ENCODE measurements around the gene A2M. TPM values are rescaled to one million over a fixed set of nuclear protein-coding genes. Genes with fewer than 3 reads are reported as not detected.

A2M gene
- total RNA-seq, 2 donors from 2014 or later, result 0.60 TPM; not detected in 1

DNA sequence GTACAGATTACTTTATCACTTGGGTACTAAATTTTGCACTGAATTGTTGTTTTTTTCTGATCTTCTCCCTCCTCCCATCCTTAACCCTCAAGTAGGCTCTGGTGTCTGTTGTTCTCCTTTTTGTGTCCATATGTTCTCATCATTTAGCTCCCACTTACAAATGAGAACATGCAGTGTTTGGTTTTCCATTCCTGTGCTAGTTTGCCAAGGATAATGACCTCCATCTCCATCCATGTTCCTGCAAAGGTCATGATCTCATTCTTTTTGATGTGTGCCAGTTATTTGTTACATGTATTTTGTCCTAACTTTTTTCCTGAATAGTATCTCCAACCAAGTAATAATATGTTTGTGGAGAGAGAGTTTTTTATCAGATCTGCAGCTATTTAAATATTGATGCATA is 44.2 kb downstream of the A2M start:
- H3K27me3 Mint-ChIP-seq (ENCODE audit: low read depth), result peaks cover 19% of the 10 kb centered on the region
- H3K4me1 Mint-ChIP-seq (ENCODE audit: low read depth), result no peaks in the 10 kb centered on the region
- no peaks in the 10 kb centered on the region for H3K9me3 Mint-ChIP-seq
- H3K36me3 Mint-ChIP-seq (ENCODE audit: insufficient read depth in 2 of 2), result no peaks in the 10 kb centered on the region
- no peak for DNase-seq
- ATAC-seq (replicated peaks in 1 of 2), result no peak
- H3K4me3 Mint-ChIP-seq, result no peak overlapping the region
- H3K27ac Mint-ChIP-seq, result no peak overlapping the region

GRCh38 chr12:9070351-9070750 is 45.4 kb downstream of the A2M start:
- no peaks in the 10 kb centered on the region for H3K9me3 Mint-ChIP-seq
- H3K27ac Mint-ChIP-seq, result no peak overlapping the region
- no peak for ATAC-seq (replicated peaks in 1 of 2)
- peaks cover 0 to 2% of the 10 kb centered on the region in 2 donors for H3K36me3 Mint-ChIP-seq (ENCODE audit: insufficient read depth in 2 of 2)
- no peak overlapping the region for H3K4me3 Mint-ChIP-seq
- no peaks in the 10 kb centered on the region for H3K4me1 Mint-ChIP-seq (ENCODE audit: low read depth)
- H3K27me3 Mint-ChIP-seq (ENCODE audit: low read depth), result peaks cover 30% of the 10 kb centered on the region
- no peak for DNase-seq

DNA sequence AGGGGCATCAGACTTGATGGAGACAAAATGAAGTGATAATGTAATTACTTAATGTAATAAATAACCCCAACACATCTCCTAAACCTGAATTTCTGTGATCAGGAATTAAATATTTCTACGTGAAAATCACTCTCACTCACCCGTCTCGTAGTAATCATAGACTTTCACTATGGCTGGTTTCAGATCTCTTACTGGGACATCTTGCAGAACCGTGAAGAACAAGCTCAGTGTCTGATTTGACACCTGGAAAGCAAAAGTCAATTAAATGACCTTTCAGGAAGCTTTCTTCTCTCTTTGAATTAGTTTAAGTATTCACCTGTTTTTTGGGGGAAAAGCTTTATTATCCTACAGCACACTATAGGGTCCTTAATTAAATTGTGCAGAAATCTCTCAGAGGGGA is 47.1 kb downstream of the A2M start:
- Mint-ChIP-seq H3K27ac (no peak overlapping the region), H3K36me3 (ENCODE audit: insufficient read depth in 2 of 2) (peaks cover 0 to 2% of the 10 kb centered on the region in 2 donors), H3K27me3 (ENCODE audit: low read depth) (peaks cover 40% of the 10 kb centered on the region), H3K4me1 (ENCODE audit: low read depth) (peaks cover 6% of the 10 kb centered on the region), H3K9me3 (no peaks in the 10 kb centered on the region), H3K4me3 (no peak overlapping the region)
- no peak for DNase-seq
- no peak for ATAC-seq (replicated peaks in 1 of 2)

GRCh38 chr12:9068086-9068485 is 47.6 kb downstream of the A2M start:
- Mint-ChIP-seq H3K4me1 (ENCODE audit: low read depth) (peaks cover 6% of the 10 kb centered on the region), H3K4me3 (no peak overlapping the region), H3K9me3 (no peaks in the 10 kb centered on the region), H3K27me3 (ENCODE audit: low read depth) (peaks cover 42% of the 10 kb centered on the region), H3K27ac (no peak overlapping the region), H3K36me3 (ENCODE audit: insufficient read depth in 2 of 2) (peaks cover 0 to 2% of the 10 kb centered on the region in 2 donors)
- no peak for DNase-seq
- no peak for ATAC-seq (replicated peaks in 1 of 2)

- Mint-ChIP-seq H3K9me3 (no peaks in the 10 kb centered on the region), H3K27me3 (ENCODE audit: low read depth) (peaks cover 41% of the 10 kb centered on the region), H3K4me1 (ENCODE audit: low read depth) (peaks cover 6% of the 10 kb centered on the region), H3K27ac (no peak overlapping the region), H3K4me3 (no peak overlapping the region), H3K36me3 (ENCODE audit: insufficient read depth in 2 of 2) (peaks cover 0 to 2% of the 10 kb centered on the region in 2 donors)
- ATAC-seq (replicated peaks in 1 of 2) (no peak), DNase-seq (no peak)
Measured at GRCh38 chr12:9066755-9067423, 48.8 kb downstream of the A2M start.

DNA sequence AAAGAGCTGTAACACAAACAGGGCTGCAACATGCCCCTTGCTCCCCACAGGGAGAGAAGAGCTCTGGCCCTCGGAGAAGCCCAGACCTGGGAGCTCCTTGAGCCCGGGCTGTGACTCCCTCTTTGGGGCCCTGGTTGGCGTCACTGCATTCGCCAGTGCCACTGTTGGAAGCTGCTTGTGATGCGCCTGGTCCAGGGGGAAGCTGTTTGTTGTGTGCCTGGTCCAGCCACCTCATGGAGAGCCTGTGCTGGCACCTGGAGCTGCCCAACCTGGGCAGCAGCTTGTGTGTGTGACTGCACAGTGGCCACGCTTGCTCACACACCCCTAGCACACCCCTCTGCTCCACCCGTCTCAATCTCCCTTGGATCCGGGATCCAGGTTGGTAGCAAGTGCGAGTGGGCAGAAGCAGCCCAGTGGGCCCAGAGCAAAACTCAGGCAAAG is 49.5 kb downstream of the A2M start:
- Mint-ChIP-seq H3K27ac (no peak overlapping the region), H3K4me1 (ENCODE audit: low read depth) (peaks cover 6% of the 10 kb centered on the region), H3K36me3 (ENCODE audit: insufficient read depth in 2 of 2) (peaks cover 0 to 2% of the 10 kb centered on the region in 2 donors), H3K27me3 (ENCODE audit: low read depth) (peaks cover 34% of the 10 kb centered on the region), H3K9me3 (no peaks in the 10 kb centered on the region), H3K4me3 (peak overlapping the region; percentile 7 to 52)
- DNase-seq (no peak), ATAC-seq (replicated peaks in 1 of 2) (no peak)

- peaks cover 6% of the 10 kb centered on the region for H3K4me1 Mint-ChIP-seq (ENCODE audit: low read depth)
- H3K27ac Mint-ChIP-seq, result no peak overlapping the region
- H3K9me3 Mint-ChIP-seq, result no peaks in the 10 kb centered on the region
- no peak for ATAC-seq (replicated peaks in 1 of 2)
- peaks cover 0 to 2% of the 10 kb centered on the region in 2 donors for H3K36me3 Mint-ChIP-seq (ENCODE audit: insufficient read depth in 2 of 2)
- no peak for DNase-seq
- peak overlapping the region in 1 of 2 donors; percentile 65 for H3K4me3 Mint-ChIP-seq
- H3K27me3 Mint-ChIP-seq (ENCODE audit: low read depth), result peaks cover 34% of the 10 kb centered on the region
Measured at GRCh38 chr12:9065607-9065856, 50.2 kb downstream of the A2M start.

DNA sequence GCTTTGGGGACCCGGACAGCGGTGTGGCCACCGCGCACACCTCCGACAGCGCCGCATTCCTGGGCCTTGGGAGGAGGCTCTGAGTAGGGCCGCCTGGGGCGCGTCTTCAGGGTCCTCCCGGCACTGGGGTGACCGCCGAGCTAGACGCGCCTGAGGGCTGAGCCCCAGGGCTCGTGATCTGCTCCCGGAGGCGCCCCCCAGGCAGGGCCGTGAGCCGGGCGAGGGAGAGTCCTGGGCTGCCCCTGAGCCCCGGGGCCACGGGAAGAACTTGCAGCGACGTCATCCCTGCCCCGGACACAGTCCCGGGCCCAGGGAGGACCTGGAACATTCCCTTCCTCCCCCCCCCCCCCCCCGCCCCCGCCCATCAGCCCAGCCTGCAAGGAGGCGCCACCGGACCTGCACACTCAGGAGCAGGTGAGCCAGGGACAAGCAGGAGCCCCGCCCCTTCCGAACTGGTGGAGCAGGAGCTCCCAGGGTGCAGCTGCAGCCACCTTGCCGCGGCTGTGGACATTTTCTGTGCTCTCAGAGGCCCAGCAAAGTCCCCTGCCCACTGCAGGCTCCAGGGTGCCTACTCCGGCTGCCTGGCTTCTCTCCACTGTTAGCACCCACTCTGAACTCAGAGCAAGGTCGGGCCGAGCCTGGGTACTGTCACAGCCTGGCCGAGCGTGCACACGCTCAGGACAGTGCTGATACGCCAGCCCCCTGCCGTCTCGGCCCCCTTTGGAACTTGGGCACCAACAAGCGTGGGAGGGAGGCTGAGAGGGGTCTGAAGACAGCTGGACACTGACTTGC is 50.7 kb downstream of the A2M start:
- ATAC-seq (replicated peaks in 1 of 2) (peak; percentile 51 to 63), DNase-seq (peak in 1 of 2 donors; percentile 23)
- peaks cover 0 to 2% of the 10 kb centered on the region in 2 donors for H3K36me3 Mint-ChIP-seq (ENCODE audit: insufficient read depth in 2 of 2)
- peak overlapping the region; percentile 66 to 87 for H3K4me3 Mint-ChIP-seq
- H3K27me3 Mint-ChIP-seq (ENCODE audit: low read depth), result peaks cover 34% of the 10 kb centered on the region
- peaks cover 6% of the 10 kb centered on the region for H3K4me1 Mint-ChIP-seq (ENCODE audit: low read depth)
- no peak overlapping the region for H3K27ac Mint-ChIP-seq
- H3K9me3 Mint-ChIP-seq, result no peaks in the 10 kb centered on the region

- H3K27me3 Mint-ChIP-seq (ENCODE audit: low read depth), result peaks cover 34% of the 10 kb centered on the region
- peak; percentile 92 to 94 for ATAC-seq (replicated peaks in 1 of 2)
- H3K4me1 Mint-ChIP-seq (ENCODE audit: low read depth), result peaks cover 6% of the 10 kb centered on the region
- H3K9me3 Mint-ChIP-seq, result no peaks in the 10 kb centered on the region
- DNase-seq, result peak; percentile 63 to 70
- H3K4me3 Mint-ChIP-seq, result peak overlapping the region; percentile 66 to 87
- no peak overlapping the region for H3K27ac Mint-ChIP-seq
- peaks cover 0 to 2% of the 10 kb centered on the region in 2 donors for H3K36me3 Mint-ChIP-seq (ENCODE audit: insufficient read depth in 2 of 2)
Measured at GRCh38 chr12:9064201-9064814, 51.4 kb downstream of the A2M start.

DNA sequence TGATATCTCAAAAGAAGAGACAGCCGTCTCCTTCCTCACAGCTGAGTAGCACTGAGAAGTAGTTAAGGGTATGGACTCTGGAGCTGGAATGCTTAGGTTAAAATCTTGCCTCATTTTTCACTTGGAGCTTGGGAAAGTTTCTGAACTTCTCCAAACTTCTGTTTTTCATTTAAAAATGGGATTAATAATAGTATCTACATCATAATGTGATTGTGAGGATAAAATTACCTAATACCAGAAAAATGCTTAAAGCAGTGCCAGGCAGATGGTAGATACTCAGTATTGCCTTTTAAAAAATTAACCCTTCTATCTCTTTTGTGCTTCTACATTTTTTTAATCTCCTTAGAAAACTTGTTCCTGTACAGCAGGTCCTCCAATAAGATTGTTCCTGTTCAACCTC is 63.1 kb downstream of the A2M start:
- Mint-ChIP-seq H3K4me1 (ENCODE audit: low read depth) (no peaks in the 10 kb centered on the region), H3K9me3 (no peaks in the 10 kb centered on the region)

GRCh38 chr12:9051158-9051550 is 64.6 kb downstream of the A2M start:
- DNase-seq, result no peak
- Mint-ChIP-seq H3K27me3 (ENCODE audit: low read depth) (no peaks in the 10 kb centered on the region), H3K4me1 (ENCODE audit: low read depth) (peaks cover 3% of the 10 kb centered on the region), H3K4me3 (no peak overlapping the region), H3K9me3 (no peaks in the 10 kb centered on the region), H3K36me3 (ENCODE audit: insufficient read depth in 2 of 2) (no peaks in the 10 kb centered on the region), H3K27ac (no peak overlapping the region)
- no peak for ATAC-seq (replicated peaks in 1 of 2)

More for the DNA sequence above, 63.1 kb downstream of the A2M start:
- DNase-seq (no peak), ATAC-seq (replicated peaks in 1 of 2) (no peak)
- H3K27me3 Mint-ChIP-seq (ENCODE audit: low read depth), result no peaks in the 10 kb centered on the region
- H3K36me3 Mint-ChIP-seq (ENCODE audit: insufficient read depth in 2 of 2), result no peaks in the 10 kb centered on the region
- no peak overlapping the region for H3K27ac Mint-ChIP-seq
- H3K4me3 Mint-ChIP-seq, result no peak overlapping the region

DNA sequence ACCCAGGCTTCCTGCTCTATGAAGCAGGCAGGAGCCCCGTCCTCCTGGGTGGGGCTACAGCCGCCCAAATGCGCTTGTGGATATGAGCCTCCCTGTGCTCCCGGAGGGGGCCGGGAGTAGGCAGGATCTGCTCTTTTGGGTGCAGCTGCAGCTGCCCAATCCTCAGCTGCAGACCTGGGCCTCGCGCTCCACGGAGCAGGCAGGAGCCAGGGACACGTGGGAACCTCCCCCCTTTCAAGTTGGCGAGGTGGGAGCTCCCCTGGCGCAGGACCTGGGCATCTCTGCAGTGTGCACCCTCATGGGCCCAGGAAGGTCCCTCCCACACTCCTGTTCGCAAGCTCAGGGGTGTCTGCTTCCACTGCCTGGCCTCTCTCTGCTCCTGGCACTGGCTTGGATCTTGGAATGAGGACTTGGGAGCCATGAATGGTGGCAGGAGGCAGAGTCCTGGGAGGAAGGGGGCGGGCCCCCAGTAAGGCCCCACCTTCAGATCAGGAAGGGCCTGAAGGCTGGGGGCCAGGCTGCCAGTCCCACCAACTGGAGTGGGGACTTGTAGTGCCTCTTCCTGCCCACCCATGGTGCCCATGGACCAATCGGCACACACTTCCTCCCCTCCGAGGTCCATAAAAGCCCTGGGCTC is 65.1 kb downstream of the A2M start:
- no peak for ATAC-seq (replicated peaks in 1 of 2)
- Mint-ChIP-seq H3K9me3 (peaks cover 0 to 4% of the 10 kb centered on the region in 2 donors), H3K36me3 (ENCODE audit: insufficient read depth in 2 of 2) (no peaks in the 10 kb centered on the region), H3K27me3 (ENCODE audit: low read depth) (no peaks in the 10 kb centered on the region), H3K4me1 (ENCODE audit: low read depth) (peaks cover 5% of the 10 kb centered on the region), H3K27ac (no peak overlapping the region), H3K4me3 (no peak overlapping the region)
- DNase-seq, result no peak

GRCh38 chr12:9049520-9050133 is 66.1 kb downstream of the A2M start:
- Mint-ChIP-seq H3K36me3 (ENCODE audit: insufficient read depth in 2 of 2) (no peaks in the 10 kb centered on the region), H3K4me1 (ENCODE audit: low read depth) (peaks cover 5% of the 10 kb centered on the region), H3K4me3 (no peak overlapping the region), H3K9me3 (peaks cover 0 to 6% of the 10 kb centered on the region in 2 donors), H3K27ac (peak overlapping the region; percentile 66), H3K27me3 (ENCODE audit: low read depth) (no peaks in the 10 kb centered on the region)
- DNase-seq (peak in 1 of 2 donors; percentile 44), ATAC-seq (replicated peaks in 1 of 2) (peak; percentile 62 to 67)
